HG02938 (cell line): ENCODE measurements around the gene TMEM255B.
"Not testable (repeated sequence)": the region's sequence is repeated elsewhere in the genome, so short reads cannot be mapped to it uniquely, and the experiment has no call there.

Source experiments
- ATAC-seq: cut with Tn5 transposase; IDR thresholded peaks from one replicate; pipeline ENCODE4 v1.9.1; 2021; ENCODE audit warnings: mild to moderate bottlenecking, moderate library complexity; ENCODE audit not compliant: unreplicated experiment

The TMEM255B gene

GRCh38 chr13:113748101-113748861 is 10.7 kb upstream of the TMEM255B start:
- no peak for ATAC-seq

- ATAC-seq = no peak
Observed at GRCh38 chr13:113748862-113749451, 10.1 kb upstream of the TMEM255B start.

- ATAC-seq = no peak
Observed at GRCh38 chr13:113749507-113749906, 9.5 kb upstream of the TMEM255B start.

GRCh38 chr13:113749967-113750366 is 9.1 kb upstream of the TMEM255B start:
- no peak for ATAC-seq

- ATAC-seq = no peak
Observed at GRCh38 chr13:113750554-113751399, 8.2 kb upstream of the TMEM255B start.

- ATAC-seq = no peak
Observed at GRCh38 chr13:113751491-113751890, 7.5 kb upstream of the TMEM255B start.

GRCh38 chr13:113752211-113752986 is 6.6 kb upstream of the TMEM255B start:
- not testable (repeated sequence) for ATAC-seq

GRCh38 chr13:113753171-113753570 is 5.9 kb upstream of the TMEM255B start:
- ATAC-seq = no peak

- no peak for ATAC-seq
Observed at GRCh38 chr13:113754242-113754641, 4.8 kb upstream of the TMEM255B start.

GRCh38 chr13:113754691-113755090 is 4.3 kb upstream of the TMEM255B start:
- ATAC-seq = no peak

- ATAC-seq = no peak
Observed at GRCh38 chr13:113756441-113757097, 2.5 kb upstream of the TMEM255B start.

GRCh38 chr13:113759525-113760137 is 605 bp downstream of the TMEM255B start:
- no peak for ATAC-seq

- no peak for ATAC-seq
Observed at GRCh38 chr13:113761136-113761535, 2.1 kb downstream of the TMEM255B start.

- no peak for ATAC-seq
Observed at GRCh38 chr13:113762075-113762474, 3.0 kb downstream of the TMEM255B start.

- ATAC-seq = no peak
Observed at GRCh38 chr13:113762538-113762937, 3.5 kb downstream of the TMEM255B start.

GRCh38 chr13:113763254-113763653 is 4.2 kb downstream of the TMEM255B start:
- no peak for ATAC-seq

- ATAC-seq = no peak
Observed at GRCh38 chr13:113763961-113764792, 5.2 kb downstream of the TMEM255B start.

GRCh38 chr13:113764793-113765563 is 6.0 kb downstream of the TMEM255B start:
- ATAC-seq = no peak
